Gastroesophageal sphincter (tissue), 3 donors: ENCODE data around the gene GRPEL2.

Experiments
- EP300 ChIP-seq: sonication (generic); formaldehyde crosslinking; IDR thresholded peaks from one replicate; pipeline ENCODE4 v1.6.1; 2017; ENCODE audit warnings: antibody characterized with exemption, mild to moderate bottlenecking
- POLR2A ChIP-seq, 2 donors: fragments of 450-650 bp; IDR thresholded peaks; one replicate each; pipeline ENCODE4 v1.6.1; 2017; ENCODE audit warnings: antibody characterized with exemption in 2 of 2, mild to moderate bottlenecking in 2 of 2, moderate library complexity in 1 of 2
- POLR2AphosphoS5 ChIP-seq: sonication (generic); formaldehyde crosslinking; IDR thresholded peaks from one replicate; pipeline ENCODE4 v1.6.1; 2017; ENCODE audit warnings: antibody characterized with exemption
- TF ChIP-seq, protein P1 (sequence below), 4 experiments: fragments of 200-600 bp in 2 of 4; fragments of 450-650 bp in 2 of 4; sonication (generic) in 1 of 4; IDR thresholded peaks; one replicate each; pipeline ENCODE4 v1.5.1; 2017 to 2019; ENCODE audit warnings: antibody characterized with exemption in 4 of 4, mild to moderate bottlenecking in 2 of 4, moderate library complexity in 2 of 4

DNA sequence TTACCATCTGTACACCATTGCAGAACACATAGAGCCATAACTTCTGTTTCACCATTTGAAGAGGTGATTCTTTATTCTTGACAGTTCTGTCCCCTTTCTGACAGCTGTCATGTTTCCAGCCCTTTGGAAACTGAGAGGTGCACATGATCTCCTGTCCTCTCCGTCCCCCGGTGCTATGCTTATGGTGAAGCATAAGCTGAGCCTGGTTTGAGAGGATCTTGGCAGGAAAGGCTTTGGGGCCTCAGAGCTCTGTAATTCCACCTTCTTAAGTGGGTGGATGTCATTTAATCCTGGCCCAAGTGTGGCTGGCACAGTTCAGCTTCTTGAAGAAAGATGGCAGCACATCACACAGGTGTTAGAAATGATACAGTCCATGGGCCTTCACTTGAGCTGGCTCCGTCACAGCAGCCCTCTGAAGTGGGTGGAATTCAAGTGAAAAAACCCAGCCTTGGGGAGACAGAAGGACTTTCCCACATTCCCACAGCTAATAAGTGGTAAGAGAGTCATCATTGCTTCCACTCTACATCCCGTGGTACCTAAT is 30.7 kb upstream of the GRPEL2 start:
- TF ChIP-seq POLR2A (IDR thresholded peaks at IDR 0.05) (no peak), POLR2AphosphoS5 (no peak), EP300 (no peak)
- TF ChIP-seq, protein P1, sequence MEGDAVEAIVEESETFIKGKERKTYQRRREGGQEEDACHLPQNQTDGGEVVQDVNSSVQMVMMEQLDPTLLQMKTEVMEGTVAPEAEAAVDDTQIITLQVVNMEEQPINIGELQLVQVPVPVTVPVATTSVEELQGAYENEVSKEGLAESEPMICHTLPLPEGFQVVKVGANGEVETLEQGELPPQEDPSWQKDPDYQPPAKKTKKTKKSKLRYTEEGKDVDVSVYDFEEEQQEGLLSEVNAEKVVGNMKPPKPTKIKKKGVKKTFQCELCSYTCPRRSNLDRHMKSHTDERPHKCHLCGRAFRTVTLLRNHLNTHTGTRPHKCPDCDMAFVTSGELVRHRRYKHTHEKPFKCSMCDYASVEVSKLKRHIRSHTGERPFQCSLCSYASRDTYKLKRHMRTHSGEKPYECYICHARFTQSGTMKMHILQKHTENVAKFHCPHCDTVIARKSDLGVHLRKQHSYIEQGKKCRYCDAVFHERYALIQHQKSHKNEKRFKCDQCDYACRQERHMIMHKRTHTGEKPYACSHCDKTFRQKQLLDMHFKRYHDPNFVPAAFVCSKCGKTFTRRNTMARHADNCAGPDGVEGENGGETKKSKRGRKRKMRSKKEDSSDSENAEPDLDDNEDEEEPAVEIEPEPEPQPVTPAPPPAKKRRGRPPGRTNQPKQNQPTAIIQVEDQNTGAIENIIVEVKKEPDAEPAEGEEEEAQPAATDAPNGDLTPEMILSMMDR (IDR thresholded peaks at IDR 0.05) = no peak
